Suprapubic skin (tissue), 4 donors: Measurements from ENCODE around the gene CLCN6. TPM values are rescaled to one million over a fixed set of nuclear protein-coding genes. Genes with fewer than 3 reads are reported as not detected.

Experiments
- DNase-seq, 2 donors: peaks; one replicate each; pipeline ENCODE4 v3.0.0-alpha.2; 2019; ENCODE audit warnings: low spot score in 2 of 2
- H3K27ac ChIP-seq: fragments of 200-600 bp; sonication (generic); one replicate; pipeline ENCODE4 v1.5.1; 2019
- H3K27me3 ChIP-seq: fragments of 200-600 bp; sonication (generic); one replicate; pipeline ENCODE4 v1.5.1; 2019
- H3K36me3 ChIP-seq: fragments of 200-600 bp; sonication (generic); one replicate; pipeline ENCODE4 v1.5.1; 2019
- H3K4me1 ChIP-seq: fragments of 200-600 bp; sonication (generic); one replicate; pipeline ENCODE4 v1.5.1; 2019
- H3K4me3 ChIP-seq: fragments of 200-600 bp; sonication (generic); one replicate; pipeline ENCODE4 v1.5.1; 2019; ENCODE audit warnings: mild to moderate bottlenecking
- H3K9me3 ChIP-seq: fragments of 200-600 bp; sonication (generic); one replicate; pipeline ENCODE4 v1.5.1; 2019
- EP300 ChIP-seq: sonication (generic); formaldehyde crosslinking; IDR thresholded peaks from one replicate; pipeline ENCODE4 v1.6.1; 2017; ENCODE audit warnings: antibody characterized with exemption
- POLR2A ChIP-seq, 2 donors: fragments of 450-650 bp; IDR thresholded peaks; one replicate each; pipeline ENCODE4 v1.6.1; 2017; ENCODE audit warnings: antibody characterized with exemption in 2 of 2, mild to moderate bottlenecking in 2 of 2, moderate library complexity in 2 of 2
- POLR2AphosphoS5 ChIP-seq, 3 donors: sonication (generic); formaldehyde crosslinking; IDR thresholded peaks; one replicate each; pipeline ENCODE4 v1.6.1; 2017; ENCODE audit warnings: antibody characterized with exemption in 3 of 3
- WGBS: methylation state at CpG from one replicate; pipeline ENCODE4 v1.1.5; 2018; 5-methylcytosine and 5-hydroxymethylcytosine counted together
- total RNA-seq, 4 donors: library from RNA; depleted of rRNA; stranded (reverse); fragments of >200 nt; gene quantifications; one replicate each; pipeline ENCODE4 v1.1.0, GENCODE V29; 2016
- TF ChIP-seq, protein P1 (sequence below), 2 donors: fragments of 200-600 bp in 1 of 2; fragments of 450-650 bp in 1 of 2; sonication (generic) in 1 of 2; IDR thresholded peaks; one replicate each; pipeline ENCODE4 v1.5.1; 2016 to 2019; ENCODE audit warnings: antibody characterized with exemption in 2 of 2, mild to moderate bottlenecking in 1 of 2, moderate library complexity in 1 of 2

The CLCN6 gene
- total RNA-seq, 4 donors from 2014 or later = 6.2 to 22.5 (median 10.2) TPM

DNA sequence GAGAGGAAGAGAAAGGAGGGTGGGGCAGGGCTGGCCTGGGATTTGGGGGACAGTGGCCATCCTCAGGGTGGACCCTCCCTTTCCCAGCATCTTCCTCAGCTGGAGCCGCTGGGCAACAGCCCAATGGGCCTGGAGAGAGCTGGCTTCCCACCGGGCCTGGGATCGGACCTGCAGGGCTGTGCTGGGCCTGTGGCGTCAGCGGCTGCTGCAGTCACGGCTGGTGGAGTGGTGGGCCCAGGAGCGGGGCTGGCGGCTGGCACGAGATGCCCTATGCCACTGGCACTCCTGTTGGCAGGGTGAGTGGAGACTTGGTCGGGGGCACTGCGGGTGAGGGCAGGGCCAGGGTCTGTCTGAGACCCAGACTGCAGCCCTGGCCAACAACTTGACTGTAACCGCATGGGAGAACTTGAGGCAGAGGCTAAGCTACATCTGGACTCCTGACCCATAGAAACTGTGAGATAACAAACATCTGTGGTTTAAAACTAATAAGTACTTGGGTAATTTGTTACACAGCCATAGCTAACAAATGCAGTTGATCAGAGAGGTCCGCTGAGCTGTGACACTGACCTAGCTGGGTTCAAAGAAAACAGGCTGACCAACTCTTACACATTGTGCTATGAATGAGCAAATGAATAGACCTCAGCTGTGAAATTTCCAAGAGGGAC, 26.1 kb upstream of the CLCN6 start:
- Histone ChIP-seq H3K4me3 (no peak overlapping the region), H3K9me3 (no peaks in the 10 kb centered on the region), H3K36me3 (no peaks in the 10 kb centered on the region), H3K4me1 (peaks cover 5% of the 10 kb centered on the region), H3K27ac (no peak overlapping the region), H3K27me3 (no peaks in the 10 kb centered on the region)
- TF ChIP-seq EP300 = no peak
- DNase-seq = no peak
- WGBS = 98% methylated on average over 3 of the region's 13 CpGs

DNA sequence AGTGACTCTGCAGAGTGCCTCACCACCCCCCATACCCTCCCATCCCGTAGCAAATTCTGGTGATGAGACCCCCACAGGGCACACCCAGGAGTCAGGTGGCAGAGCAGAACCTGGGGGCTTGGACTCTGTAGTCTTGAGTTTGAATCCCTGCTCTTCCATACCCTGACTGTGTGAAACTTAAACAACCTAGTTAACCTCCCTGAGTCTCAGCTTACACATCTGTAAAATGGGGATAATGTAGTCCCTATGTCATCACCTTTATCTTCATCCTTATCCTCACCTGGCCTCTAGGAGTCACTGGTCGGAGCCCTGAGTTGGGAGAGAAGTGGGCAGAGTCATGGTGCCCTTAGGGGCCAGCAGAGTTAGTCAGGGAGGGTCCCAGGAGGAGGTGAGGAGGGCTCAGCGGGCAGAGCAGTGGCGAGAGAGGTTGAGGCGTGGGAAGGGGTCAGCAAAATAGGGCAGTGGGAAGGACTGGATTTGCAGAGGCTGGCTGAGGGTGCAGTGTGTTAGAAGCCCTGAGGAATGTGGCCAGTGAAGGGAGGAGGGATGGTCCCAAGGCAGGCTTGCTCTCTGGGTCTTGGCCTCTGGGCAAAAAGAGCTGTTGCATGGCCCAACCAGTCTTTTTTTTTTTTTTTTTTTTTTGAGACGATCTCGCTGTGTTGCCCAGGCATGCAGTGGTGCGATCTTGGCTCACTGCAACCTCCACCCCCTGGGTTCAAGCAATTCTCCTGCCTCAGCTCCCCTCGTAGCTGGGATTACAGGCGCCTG, 25.4 kb upstream of the CLCN6 start:
- no peak for DNase-seq
- no peaks in the 10 kb centered on the region for H3K36me3 ChIP-seq
- TF ChIP-seq EP300 (no peak), POLR2AphosphoS5 (IDR thresholded peaks at IDR 0.05) (no peak), POLR2A (IDR thresholded peaks at IDR 0.05) (no peak)
- TF ChIP-seq, protein P1, sequence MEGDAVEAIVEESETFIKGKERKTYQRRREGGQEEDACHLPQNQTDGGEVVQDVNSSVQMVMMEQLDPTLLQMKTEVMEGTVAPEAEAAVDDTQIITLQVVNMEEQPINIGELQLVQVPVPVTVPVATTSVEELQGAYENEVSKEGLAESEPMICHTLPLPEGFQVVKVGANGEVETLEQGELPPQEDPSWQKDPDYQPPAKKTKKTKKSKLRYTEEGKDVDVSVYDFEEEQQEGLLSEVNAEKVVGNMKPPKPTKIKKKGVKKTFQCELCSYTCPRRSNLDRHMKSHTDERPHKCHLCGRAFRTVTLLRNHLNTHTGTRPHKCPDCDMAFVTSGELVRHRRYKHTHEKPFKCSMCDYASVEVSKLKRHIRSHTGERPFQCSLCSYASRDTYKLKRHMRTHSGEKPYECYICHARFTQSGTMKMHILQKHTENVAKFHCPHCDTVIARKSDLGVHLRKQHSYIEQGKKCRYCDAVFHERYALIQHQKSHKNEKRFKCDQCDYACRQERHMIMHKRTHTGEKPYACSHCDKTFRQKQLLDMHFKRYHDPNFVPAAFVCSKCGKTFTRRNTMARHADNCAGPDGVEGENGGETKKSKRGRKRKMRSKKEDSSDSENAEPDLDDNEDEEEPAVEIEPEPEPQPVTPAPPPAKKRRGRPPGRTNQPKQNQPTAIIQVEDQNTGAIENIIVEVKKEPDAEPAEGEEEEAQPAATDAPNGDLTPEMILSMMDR (IDR thresholded peaks at IDR 0.05) = no peak
- no peaks in the 10 kb centered on the region for H3K27me3 ChIP-seq
- H3K4me3 ChIP-seq = no peak overlapping the region
- no peaks in the 10 kb centered on the region for H3K9me3 ChIP-seq
- H3K27ac ChIP-seq = no peak overlapping the region
- 86% methylated on average over 9 of the region's 10 CpGs for WGBS
- H3K4me1 ChIP-seq = peaks cover 12% of the 10 kb centered on the region

DNA sequence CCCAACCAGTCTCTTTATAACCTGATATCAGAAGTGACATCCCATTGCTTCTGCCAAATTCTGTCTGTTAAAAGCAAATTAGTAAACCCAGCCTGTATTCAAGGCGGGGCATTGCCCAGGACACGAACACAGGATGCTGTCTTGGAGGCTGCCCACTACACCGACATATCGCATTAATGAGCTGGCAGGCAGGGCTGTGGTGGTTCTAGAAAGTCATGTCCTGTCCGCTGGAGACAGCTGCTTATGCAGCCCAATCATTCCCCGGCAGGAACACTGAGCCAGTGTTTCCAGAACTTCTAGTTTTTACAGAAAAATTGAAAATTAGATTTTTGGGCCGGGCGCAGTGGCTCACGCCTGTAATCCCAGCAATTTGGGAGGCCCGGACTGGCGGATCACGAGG, 24.7 kb upstream of the CLCN6 start:
- 81% methylated on average over 11 of the region's 12 CpGs for WGBS
- Histone ChIP-seq H3K27me3 (no peaks in the 10 kb centered on the region), H3K9me3 (no peaks in the 10 kb centered on the region), H3K4me3 (no peak overlapping the region), H3K27ac (no peak overlapping the region), H3K36me3 (no peaks in the 10 kb centered on the region), H3K4me1 (peaks cover 13% of the 10 kb centered on the region)
- DNase-seq = no peak
- TF ChIP-seq, protein P1 (IDR thresholded peaks at IDR 0.05) = no peak
- no peak for TF ChIP-seq POLR2A (IDR thresholded peaks at IDR 0.05)
- no peak for TF ChIP-seq POLR2AphosphoS5 (IDR thresholded peaks at IDR 0.05)
- TF ChIP-seq EP300 = no peak

DNA sequence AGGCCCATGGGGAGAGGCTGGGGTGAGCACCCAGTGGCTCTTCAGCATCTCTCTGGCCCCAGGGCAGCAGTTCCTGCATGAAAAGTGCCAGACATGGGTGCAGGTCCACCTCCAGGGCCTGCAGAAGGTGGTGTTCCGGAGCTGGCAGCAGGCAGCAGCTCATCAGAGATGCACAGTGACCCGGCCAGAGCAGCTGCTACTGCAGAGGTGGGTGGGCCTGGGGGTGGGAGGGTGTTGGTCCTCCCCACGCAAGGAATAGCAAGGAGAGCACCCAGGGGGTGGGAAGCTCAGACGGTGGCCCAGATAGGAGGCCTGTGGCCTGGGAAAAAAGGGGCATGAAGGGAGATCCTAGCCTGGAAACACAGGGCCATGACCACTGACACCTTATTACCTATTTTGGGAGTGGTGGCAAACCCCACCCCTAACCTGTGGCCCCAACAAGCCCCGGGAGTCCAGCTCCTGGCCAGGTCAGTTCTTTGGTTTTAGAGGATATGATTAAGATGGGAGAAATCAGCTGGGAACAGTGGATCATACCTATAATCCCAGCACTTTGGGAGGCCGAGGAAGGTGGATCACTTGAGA, 23.8 kb upstream of the CLCN6 start:
- peaks cover 20% of the 10 kb centered on the region for H3K4me1 ChIP-seq

DNA sequence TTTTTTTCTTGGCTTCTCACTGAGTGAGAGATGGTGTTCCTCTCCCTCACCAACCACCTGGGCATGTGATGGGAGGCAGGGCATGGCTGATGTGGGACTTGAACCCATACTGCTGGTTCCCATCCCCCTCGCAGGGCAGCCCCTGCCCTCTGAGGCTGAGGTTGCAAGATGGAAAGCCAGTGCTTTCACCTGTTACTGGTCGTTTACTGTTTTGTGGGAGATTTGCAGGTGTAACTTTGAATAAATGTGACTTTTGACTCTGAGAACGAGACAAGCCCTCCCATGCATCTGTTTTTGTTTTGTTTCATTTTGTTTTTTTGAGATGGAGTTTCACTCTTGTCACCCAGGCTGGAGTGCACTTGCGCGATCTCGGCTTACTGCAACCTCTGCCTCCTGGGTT, 22.4 kb upstream of the CLCN6 start:
- 88% methylated on average over 6 of the region's 6 CpGs for WGBS
- Histone ChIP-seq H3K27ac (no peak overlapping the region), H3K36me3 (no peaks in the 10 kb centered on the region), H3K27me3 (no peaks in the 10 kb centered on the region), H3K9me3 (no peaks in the 10 kb centered on the region), H3K4me1 (peaks cover 34% of the 10 kb centered on the region), H3K4me3 (no peak overlapping the region)
- TF ChIP-seq EP300 = no peak
- no peak for TF ChIP-seq POLR2AphosphoS5 (IDR thresholded peaks at IDR 0.05)
- TF ChIP-seq, protein P1 (IDR thresholded peaks at IDR 0.05) = no peak
- TF ChIP-seq POLR2A (IDR thresholded peaks at IDR 0.05) = no peak
- no peak for DNase-seq

More for the DNA sequence above, 23.8 kb upstream of the CLCN6 start:
- TF ChIP-seq POLR2A (IDR thresholded peaks at IDR 0.05) (no peak), EP300 (no peak), POLR2AphosphoS5 (IDR thresholded peaks at IDR 0.05) (no peak)
- TF ChIP-seq, protein P1 (IDR thresholded peaks at IDR 0.05) = no peak
- Histone ChIP-seq H3K27ac (no peak overlapping the region), H3K36me3 (no peaks in the 10 kb centered on the region), H3K4me3 (no peak overlapping the region), H3K9me3 (no peaks in the 10 kb centered on the region), H3K27me3 (no peaks in the 10 kb centered on the region)
- no peak for DNase-seq
- WGBS = 89% methylated on average over 2 of the region's 6 CpGs
